ENCODE data around the gene LMTK3.

DNA sequence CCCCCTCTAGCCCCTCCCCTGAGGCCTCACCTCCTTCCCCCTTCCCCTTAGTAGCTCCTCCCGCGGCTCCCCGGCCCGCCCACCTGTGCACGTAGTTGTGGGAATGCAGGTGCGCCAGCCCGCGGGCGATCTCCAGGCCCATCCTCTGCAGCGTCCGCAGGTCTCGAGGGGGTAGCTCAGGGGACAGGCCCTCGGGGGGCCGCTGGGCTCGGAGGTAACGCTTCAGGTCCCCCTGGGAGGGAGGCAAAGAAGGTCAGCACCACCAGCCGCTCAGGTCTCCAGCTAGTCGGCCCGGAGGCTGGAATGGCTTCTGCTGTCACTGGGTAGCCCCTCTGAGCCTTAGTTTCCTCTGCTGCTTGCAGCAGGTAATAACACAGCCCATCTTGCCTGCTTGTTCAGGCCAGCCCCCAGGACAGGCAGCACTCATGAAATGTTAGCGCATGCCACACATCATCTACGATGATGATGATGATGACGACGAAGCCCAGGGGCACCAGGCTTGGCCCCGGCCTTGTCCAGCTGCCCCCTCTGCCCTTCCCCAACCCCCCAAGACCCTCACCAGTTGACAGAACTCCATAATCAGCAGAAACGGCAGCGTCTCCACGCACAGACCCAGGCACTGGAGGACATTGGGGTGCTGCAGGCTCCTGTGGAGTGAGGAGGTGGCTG is 9.2 kb downstream of the LMTK3 start:
- TF ChIP-seq, protein P1, sequence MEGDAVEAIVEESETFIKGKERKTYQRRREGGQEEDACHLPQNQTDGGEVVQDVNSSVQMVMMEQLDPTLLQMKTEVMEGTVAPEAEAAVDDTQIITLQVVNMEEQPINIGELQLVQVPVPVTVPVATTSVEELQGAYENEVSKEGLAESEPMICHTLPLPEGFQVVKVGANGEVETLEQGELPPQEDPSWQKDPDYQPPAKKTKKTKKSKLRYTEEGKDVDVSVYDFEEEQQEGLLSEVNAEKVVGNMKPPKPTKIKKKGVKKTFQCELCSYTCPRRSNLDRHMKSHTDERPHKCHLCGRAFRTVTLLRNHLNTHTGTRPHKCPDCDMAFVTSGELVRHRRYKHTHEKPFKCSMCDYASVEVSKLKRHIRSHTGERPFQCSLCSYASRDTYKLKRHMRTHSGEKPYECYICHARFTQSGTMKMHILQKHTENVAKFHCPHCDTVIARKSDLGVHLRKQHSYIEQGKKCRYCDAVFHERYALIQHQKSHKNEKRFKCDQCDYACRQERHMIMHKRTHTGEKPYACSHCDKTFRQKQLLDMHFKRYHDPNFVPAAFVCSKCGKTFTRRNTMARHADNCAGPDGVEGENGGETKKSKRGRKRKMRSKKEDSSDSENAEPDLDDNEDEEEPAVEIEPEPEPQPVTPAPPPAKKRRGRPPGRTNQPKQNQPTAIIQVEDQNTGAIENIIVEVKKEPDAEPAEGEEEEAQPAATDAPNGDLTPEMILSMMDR (IDR thresholded peaks at IDR 0.05), result no peak
- TF ChIP-seq POLR2AphosphoS5 (IDR thresholded peaks at IDR 0.05), result no peak

Data from suprapubic skin (tissue), 3 donors.